GM21723 (cell line): Measurements from ENCODE around the gene BICD2.

Source experiments
- ATAC-seq: cut with Tn5 transposase; IDR thresholded peaks from one replicate; pipeline ENCODE4 v1.9.1; 2021; ENCODE audit warnings: mild to moderate bottlenecking, moderate library complexity; ENCODE audit not compliant: unreplicated experiment

The BICD2 gene

GRCh38 chr9:92728831-92729734 lies 35.5 kb downstream of the BICD2 start:
- ATAC-seq = peak; percentile 84

- ATAC-seq = no peak
These were observed 36.6 kb downstream of the BICD2 start for GRCh38 chr9:92727716-92728700.

DNA sequence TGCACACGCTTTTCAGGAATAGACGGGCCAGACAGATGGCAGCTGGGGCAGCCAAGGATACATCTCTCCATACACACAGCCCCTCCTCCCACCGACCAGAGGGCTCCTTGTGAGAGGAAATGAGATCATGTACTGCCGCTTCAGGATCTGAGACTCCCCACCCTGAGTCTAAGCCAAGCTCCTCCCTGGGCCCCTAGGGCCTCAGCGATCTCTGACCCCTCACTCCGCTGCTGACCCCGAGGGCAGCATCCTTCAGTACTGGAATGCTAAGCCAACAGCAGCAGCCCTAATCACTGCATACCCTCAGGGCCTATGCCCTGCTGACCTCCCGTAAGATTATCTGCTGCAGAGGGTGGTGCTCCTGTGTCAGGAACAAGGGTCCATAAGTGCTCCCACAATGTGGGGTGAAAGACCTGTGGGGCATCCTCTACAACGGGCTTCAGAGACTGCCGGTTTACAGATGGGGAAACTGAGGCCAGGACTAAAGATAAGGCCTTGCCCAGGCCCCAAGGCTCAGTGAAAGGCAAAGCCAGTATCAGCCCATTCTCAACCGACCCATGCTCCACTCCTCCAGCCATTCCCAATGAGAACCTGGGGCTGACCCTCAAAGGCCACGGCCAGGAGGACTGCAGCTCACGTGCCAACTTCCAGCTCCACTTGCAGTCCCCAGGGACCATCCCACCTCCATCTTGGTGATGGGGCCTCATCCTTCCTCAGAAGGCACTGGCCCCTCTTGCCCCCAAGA lies 37.5 kb downstream of the BICD2 start:
- no peak for ATAC-seq

DNA sequence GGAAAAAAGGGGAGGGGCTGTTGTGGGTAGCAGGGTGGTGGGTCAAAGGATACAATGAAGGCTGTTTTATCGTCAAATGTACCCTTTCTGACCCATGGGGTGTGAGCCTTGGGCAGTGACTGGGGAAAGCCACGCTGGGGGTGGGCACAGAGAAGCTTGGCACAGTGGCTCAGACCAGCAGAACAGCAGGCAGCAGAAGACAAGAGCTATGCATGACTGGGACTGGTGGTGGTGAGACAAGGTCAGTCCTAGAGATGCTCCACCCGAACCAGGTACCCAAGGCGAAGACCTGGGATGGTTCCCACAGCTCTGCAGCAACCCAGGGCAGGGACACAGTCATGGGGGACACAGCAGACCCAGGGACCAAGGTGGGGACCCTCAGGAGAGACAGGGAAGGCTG lies 38.3 kb downstream of the BICD2 start:
- no peak for ATAC-seq

GRCh38 chr9:92725766-92726165 lies 38.9 kb downstream of the BICD2 start:
- no peak for ATAC-seq

- no peak for ATAC-seq
These were observed 39.4 kb downstream of the BICD2 start for GRCh38 chr9:92725266-92725545.

- no peak for ATAC-seq
These were observed 39.9 kb downstream of the BICD2 start for GRCh38 chr9:92724528-92725265.

DNA sequence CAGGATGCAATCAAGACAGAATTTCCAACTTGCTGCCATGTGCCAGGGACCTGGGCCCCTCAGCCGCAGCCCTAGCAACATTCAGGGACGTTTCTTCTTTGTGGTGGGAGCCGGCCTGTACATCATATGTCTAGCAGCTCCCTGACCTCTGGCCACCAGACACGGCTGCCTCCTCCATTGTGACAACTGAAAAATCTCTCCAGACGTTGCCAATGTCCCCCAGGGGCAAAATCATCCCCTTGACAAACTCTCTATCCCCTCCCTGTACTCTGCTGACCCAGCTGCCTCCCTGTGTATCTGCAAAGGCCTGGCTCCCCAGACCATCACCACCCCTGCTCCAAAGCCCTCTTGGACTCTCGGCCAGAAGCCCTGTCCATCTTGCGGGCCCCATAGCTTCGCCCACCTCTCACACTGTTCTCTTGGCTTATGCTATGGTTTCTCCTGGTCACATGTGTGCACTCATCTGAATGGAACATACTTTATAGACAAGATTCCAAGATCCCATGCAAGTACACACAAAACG lies 40.8 kb downstream of the BICD2 start:
- no peak for ATAC-seq

DNA sequence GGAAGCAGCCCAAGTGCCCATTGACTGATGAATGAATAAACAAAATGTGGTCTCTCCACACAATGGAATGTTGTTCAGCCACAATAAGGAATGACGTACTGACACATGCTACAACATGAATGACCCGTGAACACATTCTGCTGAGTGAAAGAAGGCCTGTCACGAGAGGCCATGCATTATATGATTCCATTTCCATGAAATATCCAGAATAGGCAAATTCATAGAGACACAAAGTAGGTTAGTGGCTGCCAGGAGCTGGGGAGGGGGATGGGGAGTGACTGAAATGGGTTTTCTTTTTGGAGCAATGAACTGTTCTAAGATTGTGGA lies 41.4 kb downstream of the BICD2 start:
- ATAC-seq = no peak

GRCh38 chr9:92722386-92723298 lies 42.0 kb downstream of the BICD2 start:
- no peak for ATAC-seq

DNA sequence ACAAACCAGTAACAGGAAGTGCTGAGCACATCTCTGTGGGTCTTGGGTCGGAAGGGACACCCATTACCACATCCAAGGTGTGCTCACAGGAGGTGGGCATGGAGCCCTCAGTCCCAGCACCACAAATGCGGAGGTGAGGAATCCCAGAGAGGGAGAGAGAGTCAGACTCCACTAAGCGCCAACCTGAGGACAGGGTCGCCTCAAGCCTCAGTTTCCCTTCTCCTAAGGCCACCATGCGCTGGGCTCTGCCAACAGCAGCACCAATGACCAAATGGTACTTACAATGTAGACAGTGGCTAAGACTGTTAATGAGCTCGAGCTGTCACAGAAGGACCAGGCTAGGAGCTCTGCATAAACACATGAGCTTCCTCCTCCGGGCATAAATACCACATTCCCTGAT lies 43.1 kb downstream of the BICD2 start:
- no peak for ATAC-seq

DNA sequence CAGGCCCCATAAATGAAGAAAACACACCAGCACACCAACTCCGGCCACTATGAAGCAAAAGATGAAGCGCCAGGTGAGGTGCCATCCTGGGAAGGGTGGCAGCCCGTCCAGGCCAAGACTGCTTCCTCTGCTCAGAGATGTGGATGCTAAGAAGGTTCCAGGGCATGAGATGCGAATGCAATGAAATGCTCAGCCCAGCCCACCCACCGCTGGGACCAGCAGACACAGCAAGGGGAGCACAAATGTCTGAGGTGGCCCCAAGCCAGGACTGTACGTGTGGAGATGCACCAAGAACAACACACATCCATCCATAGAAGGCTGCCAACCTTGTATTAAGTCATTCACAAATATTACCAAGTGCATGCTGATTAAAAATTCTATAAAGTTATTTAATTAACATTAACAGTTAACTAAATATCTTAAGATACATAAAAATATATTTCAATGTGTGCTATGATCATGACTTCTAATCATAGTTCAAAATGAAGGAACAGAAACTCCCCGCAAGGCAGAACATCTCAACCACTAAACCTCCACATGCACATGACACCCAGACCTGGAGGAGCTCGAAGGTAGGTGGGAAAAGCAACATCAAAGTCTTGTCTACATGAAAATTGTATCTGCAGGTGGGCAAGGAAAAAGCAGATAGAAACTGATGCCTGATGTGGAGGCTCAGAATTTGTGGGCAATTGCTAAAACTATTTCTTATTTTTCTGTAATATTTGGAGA lies 43.7 kb downstream of the BICD2 start:
- ATAC-seq = no peak

DNA sequence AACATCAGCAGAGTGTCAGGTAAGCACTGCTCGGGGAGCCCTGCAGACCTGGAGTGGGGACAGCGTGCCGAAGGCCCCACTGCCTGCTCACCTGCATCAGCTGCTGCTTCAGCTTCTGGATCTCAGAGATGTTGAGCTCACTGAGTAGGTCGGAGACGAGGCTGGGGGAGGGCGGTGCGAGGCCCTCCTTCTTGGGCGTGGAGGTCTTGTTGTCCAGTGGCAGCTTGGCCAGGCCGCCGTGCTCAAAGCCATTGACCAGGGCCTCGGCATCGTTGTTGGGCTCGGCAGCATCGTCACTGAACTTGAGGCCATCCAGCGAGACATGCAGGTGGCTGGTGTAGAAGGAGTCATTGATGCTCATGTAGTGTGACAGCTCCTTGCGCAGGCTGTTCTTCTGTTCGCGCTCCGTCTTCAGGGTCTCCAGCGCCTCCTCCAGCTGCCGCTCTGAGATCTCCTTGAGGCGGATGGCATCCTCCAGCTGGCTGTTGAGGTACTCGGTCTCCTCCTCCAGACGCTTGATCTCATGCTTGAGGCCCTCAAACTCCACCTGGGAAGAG lies 44.3 kb downstream of the BICD2 start:
- ATAC-seq = no peak

GRCh38 chr9:92719028-92719647 lies 45.5 kb downstream of the BICD2 start:
- ATAC-seq = no peak

GRCh38 chr9:92718086-92719001 lies 46.3 kb downstream of the BICD2 start:
- no peak for ATAC-seq

DNA sequence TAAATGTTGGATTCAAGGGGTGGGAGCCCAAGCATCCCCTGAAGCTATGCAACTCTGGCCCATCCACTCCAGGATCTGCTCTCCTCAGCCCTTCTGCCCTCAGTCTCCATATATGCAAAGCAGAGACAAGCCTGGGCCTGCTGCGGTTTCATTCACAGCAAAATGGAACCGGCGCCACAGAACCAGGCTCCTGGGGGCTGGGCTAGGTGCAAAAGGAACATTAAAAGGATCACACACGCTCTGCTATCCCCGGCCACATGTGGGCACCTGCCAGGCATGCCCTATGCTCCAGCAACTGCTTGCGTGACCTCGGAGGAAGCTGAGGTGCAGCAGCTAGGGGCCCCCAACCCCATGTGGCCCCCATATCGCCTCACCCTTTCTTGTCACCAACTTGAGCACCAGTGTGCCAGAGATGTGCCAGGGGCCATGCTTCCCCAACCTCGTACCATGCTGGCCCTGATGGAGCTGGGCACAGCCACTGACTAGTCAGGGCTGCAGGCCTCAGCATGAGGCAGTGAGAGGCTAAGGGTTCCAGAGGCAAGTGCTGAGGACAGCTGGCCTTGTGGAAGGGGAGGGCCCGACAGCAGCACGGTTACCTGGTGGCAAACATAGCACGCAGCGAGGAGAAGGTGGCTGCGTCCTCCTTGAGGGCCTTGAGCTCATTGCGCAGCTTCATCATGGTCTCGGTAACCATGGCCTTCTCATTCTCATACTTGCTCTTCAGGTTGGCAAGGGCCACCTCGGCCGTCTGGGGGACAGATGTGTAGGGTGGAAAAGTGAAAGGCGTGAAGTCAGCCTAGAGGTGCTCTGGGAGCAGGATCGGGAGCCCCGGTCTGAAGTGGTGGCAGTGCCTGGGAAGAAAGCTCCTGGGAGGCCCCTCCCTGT lies 47.2 kb downstream of the BICD2 start:
- ATAC-seq = no peak
